Stimulated activated CD8-positive, alpha-beta memory T cell treated with anti-CD3 and anti-CD28 coated beads, Interleukin-15, amount 100 ng/mL, for 1 hour (primary cell): ENCODE measurements around the gene FAM156A.
"Not testable (repeated sequence)": the region's sequence is repeated elsewhere in the genome, so short reads cannot be mapped to it uniquely, and the experiment has no call there.

Source experiments
- DNase-seq: peaks from one replicate; pipeline ENCODE4 v3.0.0-alpha.2; 2020; ENCODE audit warnings: low read depth

Gene FAM156A, protein sequence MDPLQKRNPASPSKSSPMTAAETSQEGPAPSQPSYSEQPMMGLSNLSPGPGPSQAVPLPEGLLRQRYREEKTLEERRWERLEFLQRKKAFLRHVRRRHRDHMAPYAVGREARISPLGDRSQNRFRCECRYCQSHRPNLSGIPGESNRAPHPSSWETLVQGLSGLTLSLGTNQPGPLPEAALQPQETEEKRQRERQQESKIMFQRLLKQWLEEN

DNA sequence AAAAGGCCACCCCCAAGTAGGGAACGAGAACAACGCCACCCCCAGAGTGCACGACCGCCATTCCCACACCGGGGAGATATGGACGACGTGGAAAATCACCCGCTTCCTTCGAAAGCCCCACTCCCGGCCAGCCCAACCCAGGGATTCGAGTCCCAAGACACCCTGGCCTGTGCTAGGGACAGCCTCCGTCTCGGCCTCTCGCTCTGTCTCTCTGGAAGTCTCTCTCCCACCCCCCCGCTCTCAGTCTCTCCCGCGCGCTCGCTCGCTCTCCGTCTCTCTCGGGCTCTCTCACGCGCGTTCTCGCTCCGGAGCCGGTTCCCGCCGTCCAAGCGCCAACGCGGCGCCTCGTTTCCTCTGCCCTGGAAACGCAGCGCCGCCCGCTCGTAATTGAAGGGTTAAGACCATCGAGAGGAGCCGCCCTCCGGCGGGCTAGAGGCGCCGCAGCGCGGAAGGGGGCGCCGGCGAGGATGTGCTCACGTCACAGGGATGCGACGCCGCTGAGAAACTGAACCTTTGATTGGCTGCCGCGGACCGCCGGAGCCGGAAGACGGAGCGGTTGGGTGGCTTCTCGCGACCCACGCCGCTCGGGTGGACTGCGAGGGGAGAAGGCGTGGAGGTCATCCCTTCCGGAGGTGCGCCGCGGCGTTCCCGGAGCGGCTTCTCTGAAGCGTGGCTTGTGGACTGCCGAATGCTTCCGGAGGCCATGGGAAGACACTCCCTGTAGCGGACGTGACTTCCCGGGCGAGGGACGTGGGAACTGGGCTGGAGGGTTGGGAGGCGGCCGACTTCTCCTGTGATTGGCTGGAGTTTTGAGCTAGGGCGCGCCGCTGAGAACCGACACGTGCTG lies at the start of gene FAM156A:
TSS of gene FAM156A (minus strand) at position 406 of the 847 bp plus-strand sequence. CDS start 9,930 bp downstream, outside the sequence.
- DNase-seq, result not testable (repeated sequence)

DNA sequence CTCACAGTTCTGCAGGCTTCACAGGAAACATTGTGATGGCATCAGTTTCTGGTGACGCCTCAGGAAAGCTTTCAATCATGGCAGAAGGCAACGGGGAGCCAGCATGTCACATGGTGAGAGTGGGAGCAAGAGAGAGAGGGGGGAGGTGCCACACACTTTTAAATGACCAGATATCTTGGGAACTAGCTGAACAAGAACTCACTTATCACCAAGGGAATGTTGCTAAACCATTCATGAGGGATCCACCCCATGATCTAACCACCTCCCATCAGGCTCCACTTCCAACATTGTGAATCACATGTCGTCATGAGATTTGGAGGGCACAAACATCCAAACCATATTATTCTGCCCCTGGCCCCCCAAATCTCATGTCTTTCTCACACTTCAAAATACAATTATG lies 47.0 kb upstream of the FAM156A start:
- no peak for DNase-seq

DNA sequence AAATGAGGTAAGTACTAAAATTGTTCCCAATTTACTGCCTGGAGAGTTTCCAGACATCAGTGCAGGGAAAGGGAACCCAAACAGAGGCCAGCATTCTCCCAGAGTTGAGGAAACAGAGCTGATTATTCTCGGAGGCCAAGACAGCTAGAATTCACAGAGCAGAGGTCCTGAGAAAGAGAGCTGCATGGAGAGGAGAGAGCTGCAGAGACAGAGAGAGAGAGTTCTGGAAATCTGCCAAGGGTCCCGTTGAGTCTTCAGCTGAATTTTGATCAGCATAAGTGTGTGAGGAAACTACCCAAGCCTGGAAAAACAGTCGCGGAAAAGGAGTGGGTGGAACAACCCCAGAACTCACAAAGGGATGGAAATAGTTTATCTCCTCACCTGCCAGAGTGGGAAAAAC lies 46.5 kb upstream of the FAM156A start:
- DNase-seq, result no peak

DNA sequence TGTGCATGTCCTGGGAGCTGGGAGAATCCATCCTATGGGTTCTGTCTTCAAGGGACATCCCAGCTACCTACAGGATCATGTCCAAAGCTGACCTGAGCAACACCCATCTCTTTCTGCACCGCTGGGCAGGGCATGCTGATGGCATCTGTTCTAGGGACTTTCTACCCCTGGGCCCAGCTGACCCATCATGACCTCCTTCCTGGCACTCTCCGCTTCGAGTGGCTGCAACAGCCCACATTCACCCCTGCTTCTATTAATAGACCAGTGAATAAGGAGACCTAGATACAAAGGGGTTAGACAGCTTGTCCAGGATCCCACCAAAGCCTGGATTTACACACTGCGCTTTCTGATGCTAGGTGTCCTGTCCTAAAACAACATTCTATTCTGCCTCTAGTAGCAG lies 45.7 kb upstream of the FAM156A start:
- DNase-seq, result no peak

DNA sequence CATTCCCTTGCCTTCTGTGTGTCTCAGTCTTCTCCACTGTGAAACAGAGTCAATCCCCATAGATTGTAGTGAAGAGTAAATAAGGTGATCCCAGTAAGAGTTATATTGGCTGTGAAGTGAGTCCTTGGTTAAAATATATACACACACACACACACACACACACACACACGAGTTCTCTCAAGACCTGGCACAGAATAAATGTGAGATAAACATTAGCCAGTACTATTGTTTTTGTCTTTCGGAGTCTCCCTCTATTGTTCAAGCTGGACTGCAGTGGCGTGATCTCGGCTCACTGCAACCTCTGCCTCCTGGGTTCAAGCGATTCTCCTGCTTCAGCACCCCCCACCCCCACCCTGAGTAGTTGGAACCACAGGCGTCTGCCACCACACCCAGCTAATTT lies 44.8 kb upstream of the FAM156A start:
- DNase-seq, result no peak

DNA sequence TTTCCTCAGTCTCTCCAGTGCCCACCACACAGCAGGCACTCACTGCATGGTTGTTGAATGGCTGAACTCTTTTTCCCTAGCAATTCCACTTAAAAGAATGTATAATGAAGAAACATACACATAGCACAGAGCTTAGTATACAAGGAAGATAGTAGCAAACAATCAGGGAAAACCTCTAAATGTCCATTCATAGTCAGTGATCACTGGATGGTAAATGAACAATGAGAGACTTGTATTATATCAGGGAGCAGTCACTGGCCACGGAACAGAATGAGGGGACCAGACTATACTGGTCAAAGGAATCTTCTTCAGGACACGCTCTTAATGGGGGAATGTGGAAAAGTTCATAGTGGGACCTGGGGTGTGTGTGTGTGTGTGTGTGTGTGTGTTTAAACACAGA lies 43.6 kb upstream of the FAM156A start:
- no peak for DNase-seq

DNA sequence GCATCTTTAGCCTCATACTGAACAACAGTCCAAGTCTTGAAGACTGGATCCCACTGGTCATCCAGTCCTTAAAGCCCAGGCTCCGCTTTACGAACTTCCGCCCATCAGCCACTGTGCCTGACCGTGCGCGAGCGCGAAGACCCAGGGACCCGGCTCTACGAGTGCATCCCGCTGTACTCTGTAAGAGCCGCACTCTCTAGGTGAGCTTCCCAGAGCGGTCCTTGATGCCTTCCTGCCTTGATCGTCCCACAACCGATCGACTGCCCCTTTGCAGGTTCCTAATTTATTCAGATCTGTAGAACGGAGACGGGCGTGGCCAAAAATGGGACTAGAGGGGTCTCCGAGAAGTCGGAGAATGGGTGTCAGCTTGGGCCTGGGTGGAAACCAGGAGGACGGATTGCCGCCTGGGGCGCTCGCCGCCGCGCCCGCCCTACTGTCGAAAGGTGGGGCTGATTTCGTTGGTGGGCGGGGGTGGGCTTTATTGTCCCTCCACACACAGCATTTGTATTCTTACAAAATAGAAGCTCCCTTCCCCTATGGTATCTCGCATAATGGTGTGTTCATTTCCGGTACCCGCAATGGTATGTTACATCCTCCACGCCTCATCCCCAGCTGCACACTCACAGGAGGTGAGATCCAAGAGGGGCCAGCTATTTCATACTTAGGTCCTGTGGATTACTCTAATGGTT lies 42.3 kb upstream of the FAM156A start:
- no peak for DNase-seq

DNA sequence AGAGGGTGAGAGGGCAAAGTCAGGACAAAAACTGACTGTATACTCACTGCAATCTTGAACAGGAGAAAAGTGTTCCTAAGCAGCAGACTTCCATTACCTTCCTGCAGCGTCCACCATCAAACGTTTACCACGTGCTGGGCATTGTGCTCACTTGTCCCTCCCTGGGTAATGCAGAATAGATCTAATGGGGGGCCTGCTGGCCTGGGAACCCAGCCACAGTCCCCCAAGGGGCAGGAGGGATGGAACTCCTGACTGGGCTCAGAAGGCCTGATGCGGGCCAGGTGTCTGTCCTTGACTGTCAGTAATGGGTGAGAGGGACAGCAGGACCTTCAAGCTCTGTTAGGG lies 37.6 kb upstream of the FAM156A start:
- DNase-seq, result no peak

DNA sequence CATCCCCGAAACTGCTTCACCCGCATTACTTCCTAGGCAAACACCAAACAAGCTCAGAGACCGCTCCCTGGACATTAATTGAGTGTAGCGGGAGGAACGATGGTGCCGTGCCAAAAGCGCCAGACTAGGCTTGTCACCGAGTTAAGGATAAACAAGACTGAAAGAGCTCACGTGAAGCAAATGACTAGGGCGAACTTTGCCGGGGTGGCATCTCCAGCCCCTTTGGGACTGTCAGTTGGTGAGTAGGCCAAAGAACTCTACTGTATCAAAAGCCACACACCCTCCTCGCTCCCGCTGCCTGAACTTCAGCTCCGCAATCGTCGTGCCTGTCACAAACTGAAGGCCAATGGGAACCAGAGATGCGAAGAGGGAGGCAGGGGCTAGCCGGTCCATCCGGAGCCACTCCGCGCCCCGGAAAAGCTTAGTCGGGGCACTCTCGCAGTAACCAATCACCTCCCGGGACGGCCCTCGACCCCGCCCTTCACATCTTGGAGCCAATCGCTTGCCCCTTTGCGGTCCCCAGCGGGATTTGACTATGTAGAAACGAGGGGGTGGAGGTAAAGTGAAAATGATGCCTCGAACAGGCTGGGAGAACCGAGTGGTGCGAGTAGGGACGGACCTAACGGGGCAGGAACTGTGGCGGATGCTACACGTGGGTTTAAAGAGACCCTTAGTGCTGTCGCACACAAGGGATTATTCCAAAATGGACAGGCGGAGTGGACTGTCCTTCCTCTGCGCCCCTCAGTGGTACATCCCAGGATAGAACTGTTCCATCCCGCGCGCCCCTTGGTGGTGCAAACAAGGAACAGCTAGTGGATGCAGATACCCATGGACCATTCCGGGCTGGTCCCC lies 37.0 kb upstream of the FAM156A start:
- DNase-seq, result peak; percentile 78

DNA sequence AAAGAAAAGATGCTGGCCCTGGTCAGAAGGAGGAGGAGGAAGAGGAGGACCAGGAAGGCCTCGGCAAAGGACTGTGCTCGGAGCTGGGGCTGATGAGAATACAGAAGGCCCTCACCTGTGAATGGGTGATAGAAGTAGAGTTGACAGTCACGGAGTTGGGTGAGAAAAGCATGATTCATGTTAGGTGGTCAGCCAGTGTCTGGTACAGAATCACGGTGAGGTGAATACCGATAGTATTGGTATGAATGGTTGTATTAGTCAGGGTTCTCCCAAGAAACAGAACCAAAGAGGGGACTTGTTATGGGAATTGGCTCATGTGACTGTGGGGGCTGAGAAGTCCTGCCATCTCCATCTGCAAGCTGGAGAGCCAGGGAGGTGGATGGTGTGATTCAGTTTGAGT lies 32.5 kb upstream of the FAM156A start:
- no peak for DNase-seq

DNA sequence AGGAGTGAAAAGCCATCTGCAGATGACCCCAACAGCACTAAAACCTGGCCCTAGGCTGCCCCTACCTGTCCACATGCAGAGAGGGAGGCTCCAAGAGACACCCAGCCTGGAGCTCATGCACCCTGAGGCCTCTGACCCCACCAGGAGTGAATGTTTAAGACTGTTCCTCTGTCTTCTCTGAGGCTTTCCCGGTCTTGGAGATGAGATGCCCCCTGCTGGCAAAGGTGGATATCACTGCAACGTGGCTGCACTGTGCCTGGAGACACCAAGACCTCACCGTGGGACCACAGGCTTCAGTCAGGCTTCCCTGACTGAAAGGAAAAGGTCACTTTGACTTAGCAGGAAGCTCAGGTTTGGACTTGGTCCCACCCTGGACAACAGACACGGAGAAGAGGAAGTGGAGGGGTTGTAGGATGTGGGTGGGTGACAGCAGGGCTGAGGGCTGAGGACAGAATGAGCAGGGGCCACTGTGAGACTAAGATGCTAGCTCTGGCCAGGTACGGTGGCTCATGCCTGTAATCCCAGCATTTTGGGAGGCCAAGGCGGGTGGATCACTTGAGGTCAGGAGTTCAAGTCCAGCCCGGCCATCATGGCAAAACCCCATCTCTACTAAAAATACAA lies 31.8 kb upstream of the FAM156A start:
- not testable (repeated sequence) for DNase-seq

DNA sequence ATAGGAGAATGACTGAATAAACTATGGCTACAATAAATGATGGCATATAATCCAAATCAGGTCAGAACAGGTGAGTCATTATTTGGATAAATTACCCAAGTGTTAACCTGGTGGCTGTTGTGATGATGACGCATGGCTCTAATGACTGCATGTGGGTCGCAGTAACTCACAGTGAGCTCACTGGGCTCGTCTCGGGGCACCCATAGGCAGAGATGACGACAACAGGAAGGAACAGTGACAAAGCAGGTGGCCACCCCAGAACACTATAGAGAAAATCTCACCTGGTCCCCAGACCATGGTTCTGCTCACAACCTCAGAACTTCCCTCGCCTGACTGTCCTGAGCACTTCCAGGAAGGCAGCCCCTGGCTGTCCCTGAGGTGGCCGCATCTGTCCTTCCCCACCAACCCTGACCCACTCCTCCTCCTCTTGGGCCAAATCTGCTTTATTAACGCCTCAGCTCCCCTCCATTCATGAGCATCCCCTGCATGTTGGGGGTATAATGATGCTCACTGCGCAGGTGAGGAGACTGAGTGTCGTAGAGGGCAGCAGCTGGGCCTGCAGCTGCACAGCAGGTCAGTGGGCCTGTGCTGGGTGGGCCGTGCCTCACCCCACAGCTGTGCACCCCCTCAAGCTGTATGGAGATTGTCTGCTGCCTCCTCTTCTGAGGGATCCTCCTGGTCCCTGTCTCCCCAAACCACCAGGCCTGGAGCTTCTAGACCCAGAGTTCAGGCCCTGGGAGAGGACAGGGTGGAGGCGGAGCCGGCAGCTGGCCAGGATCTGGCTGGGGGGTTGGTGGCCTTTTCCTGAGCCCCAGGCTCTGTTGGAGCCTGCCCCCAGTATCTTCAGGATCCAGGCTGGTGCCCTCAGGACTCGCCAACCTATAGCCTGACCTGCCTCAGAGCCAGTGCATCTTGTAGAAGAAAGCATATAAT lies 30.9 kb upstream of the FAM156A start:
- no peak for DNase-seq

DNA sequence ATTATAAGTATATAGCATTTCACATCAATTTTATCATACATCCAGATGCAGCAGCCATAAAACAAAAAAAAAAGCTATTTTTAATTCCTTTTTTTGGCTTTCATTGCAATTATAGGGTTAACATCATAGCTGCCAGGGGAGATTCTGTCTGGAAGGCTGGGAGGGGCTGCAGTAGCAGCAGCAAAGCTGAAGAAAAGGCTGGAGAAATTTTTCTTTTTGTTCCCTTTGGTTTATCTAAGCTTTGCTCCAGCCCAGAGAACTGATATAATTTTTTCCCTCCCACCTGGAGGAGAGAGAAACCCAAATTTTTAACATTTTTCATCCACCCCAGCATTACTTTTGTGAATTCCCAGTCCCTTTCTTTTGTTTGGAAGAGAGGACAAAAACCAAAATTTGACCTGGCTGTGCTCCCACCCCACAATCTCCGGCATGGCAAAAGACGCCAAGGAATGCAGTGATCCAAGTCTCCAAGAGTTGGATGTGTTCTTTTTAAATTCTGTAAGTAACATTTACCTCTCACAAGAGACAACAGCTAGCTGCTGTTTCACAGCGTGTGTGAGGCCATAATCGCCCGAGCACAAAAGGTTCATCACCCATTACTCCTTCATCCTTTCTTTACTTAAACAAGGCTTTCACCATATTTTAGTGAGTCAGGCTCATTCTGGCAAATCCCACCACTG lies 25.1 kb upstream of the FAM156A start:
- DNase-seq, result no peak

DNA sequence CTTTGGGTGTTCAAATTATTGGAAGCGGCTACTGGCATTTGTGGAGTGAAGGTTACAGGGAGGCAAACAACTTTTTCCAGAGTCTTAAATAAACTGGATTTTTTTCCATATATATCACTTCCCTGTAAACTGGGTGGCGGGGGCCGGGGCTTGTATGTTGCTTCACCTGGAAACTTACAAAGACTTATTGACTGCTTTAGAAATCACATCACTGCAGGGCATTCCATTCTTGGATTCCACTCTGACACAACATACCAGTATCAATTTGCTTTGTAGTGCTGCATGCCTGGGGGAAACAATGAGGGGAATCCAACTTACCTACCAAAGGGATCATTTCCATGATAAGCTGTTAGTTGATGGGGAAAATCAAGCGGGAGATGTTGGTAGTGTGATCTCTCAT lies 21.7 kb upstream of the FAM156A start:
- DNase-seq, result no peak

DNA sequence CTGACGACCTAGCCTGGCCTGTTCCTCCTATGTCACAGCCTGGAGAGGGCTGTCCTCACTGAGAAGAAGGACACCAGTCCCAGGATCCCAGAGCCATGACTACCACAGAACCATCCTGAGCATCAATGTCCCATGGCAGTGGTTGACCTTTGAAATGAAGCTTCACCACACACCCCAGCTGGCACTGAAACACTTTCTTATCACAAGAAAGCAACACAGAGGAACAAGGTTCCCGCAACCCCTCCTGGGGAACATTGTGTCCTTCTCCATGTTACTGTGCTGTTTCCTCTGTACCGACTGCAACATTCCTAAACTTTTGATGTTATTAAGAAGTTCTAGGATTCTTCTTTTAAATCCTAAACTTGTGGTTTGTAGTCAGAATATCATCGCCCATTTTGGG lies 21.2 kb upstream of the FAM156A start:
- DNase-seq, result no peak

DNA sequence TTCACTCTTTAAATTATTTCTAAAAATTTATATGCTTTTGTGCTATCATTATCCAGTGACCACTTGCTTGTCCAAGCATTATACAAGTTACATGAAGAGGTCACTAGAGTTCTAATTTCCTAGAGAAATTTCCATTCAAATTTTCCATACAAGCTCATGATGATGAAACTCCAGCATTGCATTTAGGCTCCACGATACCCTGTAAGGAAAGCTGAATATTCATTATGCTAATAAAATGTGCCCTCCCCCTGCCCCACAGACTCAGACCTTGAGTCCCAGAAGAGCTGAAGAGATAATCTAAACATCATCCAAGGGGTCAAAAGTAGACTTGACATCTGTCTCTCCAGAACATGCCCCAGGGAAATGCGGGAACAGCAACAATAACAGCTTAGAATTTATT lies 19.6 kb upstream of the FAM156A start:
- no peak for DNase-seq

DNA sequence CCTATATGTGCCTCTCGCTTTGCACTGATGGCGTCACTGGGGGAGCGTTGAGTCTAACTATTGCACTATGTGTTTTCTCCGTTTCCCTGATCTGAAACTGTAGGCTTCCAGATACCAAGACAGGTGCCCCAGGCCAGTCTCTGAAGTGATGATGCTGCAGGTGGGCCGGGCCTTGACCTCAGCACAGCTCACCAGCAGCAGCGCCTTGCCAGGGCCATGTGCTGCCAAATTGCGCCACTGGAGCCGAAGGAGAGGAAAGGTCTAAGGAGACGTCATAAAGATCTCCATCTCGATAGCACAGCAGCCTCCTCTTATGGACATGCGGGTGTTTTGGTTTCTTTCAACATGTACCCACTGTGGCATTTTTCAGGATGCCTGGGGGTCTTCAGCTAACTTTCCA lies 17.3 kb upstream of the FAM156A start:
- DNase-seq, result not testable (repeated sequence)

DNA sequence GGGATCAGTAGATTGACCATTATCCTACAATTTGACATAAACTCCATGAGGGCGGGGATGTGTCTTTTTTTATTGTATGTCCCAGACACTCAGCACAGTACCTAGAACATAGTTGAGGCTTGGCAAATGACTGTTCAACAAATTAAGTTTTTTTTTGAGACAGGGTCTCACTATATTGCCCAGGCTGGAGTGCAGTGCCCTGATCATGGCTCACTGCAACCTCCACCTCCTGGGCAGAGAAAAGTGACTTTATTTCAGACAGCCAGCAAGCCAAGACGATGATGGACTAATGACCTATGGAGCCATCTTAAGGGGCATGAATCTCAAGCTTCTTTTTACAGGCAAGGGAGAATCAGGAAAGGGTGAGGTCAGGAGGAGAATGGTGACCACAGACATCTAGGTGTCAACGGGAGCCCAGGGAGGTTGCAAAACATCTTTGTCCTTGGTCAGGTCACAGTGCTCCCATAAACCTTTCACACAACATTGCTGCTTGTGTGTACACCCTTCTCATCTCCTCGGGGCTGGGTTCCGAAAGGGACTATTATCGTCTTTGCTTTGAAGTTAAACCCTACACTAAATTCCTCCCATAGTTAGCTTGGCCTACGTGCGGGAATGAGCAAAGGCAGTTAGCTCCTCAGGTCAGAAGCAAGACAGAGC lies 16.1 kb upstream of the FAM156A start:
- not testable (repeated sequence) for DNase-seq

DNA sequence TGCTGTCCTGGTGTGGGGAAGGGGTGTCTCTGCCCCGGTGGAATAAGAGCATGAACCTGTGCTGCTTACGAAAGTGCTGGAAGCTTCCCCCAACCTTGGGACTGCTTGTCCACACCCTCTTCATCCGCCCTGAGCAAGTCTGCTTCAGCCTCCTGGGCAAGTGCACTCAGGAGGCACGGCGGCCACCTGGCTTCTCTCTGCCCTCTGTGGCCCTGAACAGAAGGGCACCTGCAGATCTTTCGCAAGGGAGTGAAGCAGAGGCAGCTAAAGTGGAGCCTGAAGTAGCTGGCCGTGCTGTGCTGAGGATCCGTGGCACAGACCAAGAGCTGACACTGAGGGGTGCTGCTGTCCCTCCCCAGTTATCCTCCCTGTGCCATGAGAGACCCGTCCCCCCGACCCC lies 9.6 kb upstream of the FAM156A start:
- not testable (repeated sequence) for DNase-seq
